Neural progenitor cell (in vitro differentiated cells): ENCODE results near the gene NAMPT. TPM values are rescaled to one million over a fixed set of nuclear protein-coding genes. Genes with fewer than 3 reads are reported as not detected.

Experiments
- DNase-seq: peaks from one replicate; pipeline ENCODE4 v3.0.0-alpha.2; 2016; ENCODE audit warnings: low spot score
- H2AFZ ChIP-seq: fragments of 200-600 bp; sonication (generic); replicated peaks from 2 replicates; pipeline ENCODE4 v1.6.1; 2016; ENCODE audit warnings: antibody characterized with exemption
- H3F3A ChIP-seq: fragments of 200-600 bp; sonication (generic); 2 replicates; pipeline ENCODE4 v1.6.1; 2016; ENCODE audit warnings: antibody characterized with exemption, low read depth
- H3K27ac ChIP-seq: fragments of 200-600 bp; sonication (generic); 2 replicates; pipeline ENCODE4 v1.5.1; 2016; ENCODE audit warnings: mild to moderate bottlenecking
- H3K27me3 ChIP-seq: fragments of 200-600 bp; sonication (generic); 2 replicates; pipeline ENCODE4 v1.6.1; 2016; ENCODE audit warnings: mild to moderate bottlenecking, moderate library complexity
- H3K36me3 ChIP-seq: fragments of 200-600 bp; sonication (generic); 2 replicates; pipeline ENCODE4 v1.5.1; 2016
- H3K4me1 ChIP-seq: fragments of 200-600 bp; sonication (generic); 2 replicates; pipeline ENCODE4 v1.6.1; 2016; ENCODE audit warnings: mixed run types
- H3K4me2 ChIP-seq: fragments of 200-600 bp; sonication (generic); 2 replicates; pipeline ENCODE4 v1.6.1; 2016
- H3K4me3 ChIP-seq: fragments of 200-600 bp; sonication (generic); 2 replicates; pipeline ENCODE4 v1.5.1; 2016
- H3K79me2 ChIP-seq: fragments of 200-600 bp; sonication (generic); 2 replicates; pipeline ENCODE4 v1.6.1; 2016; ENCODE audit warnings: low read depth
- H3K9ac ChIP-seq: fragments of 200-600 bp; sonication (generic); 2 replicates; pipeline ENCODE4 v1.6.1; 2016
- H3K9me3 ChIP-seq: fragments of 200-600 bp; sonication (generic); 2 replicates; pipeline ENCODE4 v1.5.1; 2016; ENCODE audit warnings: low read depth
- H4K20me1 ChIP-seq: fragments of 200-600 bp; sonication (generic); 2 replicates; pipeline ENCODE4 v1.6.1; 2016; ENCODE audit warnings: low read depth
- H3K27ac Mint-ChIP-seq: 3 replicates; pipeline ENCODE4 v1.8.0; 2021; ENCODE audit warnings: mixed read lengths
- H3K27me3 Mint-ChIP-seq: 2 replicates; pipeline ENCODE4 v1.8.0; 2022; ENCODE audit warnings: low read depth, mild to moderate bottlenecking, inconsistent platforms, moderate library complexity, mixed read lengths; ENCODE audit not compliant: insufficient read depth
- H3K36me3 Mint-ChIP-seq: 3 replicates; pipeline ENCODE4 v1.8.0; 2021; ENCODE audit warnings: mixed read lengths
- H3K4me1 Mint-ChIP-seq: 3 replicates; pipeline ENCODE4 v1.8.0; 2021; ENCODE audit warnings: mixed read lengths
- H3K4me3 Mint-ChIP-seq: 3 replicates; pipeline ENCODE4 v1.8.0; 2021; ENCODE audit warnings: mild to moderate bottlenecking, moderate library complexity, mixed read lengths
- H3K9me3 Mint-ChIP-seq: 3 replicates; pipeline ENCODE4 v1.8.0; 2020; ENCODE audit warnings: mixed read lengths
- EZH2 ChIP-seq: fragments of 200-600 bp; sonication (generic); IDR thresholded peaks from 2 replicates; pipeline ENCODE4 v1.6.1; 2017; ENCODE audit warnings: antibody characterized with exemption, mild to moderate bottlenecking, moderate library complexity
- EZH2phosphoT487 ChIP-seq: fragments of 200-600 bp; sonication (generic); IDR thresholded peaks from 2 replicates; pipeline ENCODE4 v1.6.1; 2017; ENCODE audit warnings: antibody characterized with exemption
- total RNA-seq: library from RNA; depleted of rRNA; stranded (reverse); fragments of >200 nt; gene quantifications from 2 replicates; pipeline ENCODE4 v1.2.3, GENCODE V29; 2015; ENCODE audit warnings: low replicate concordance
- TF ChIP-seq, protein P1 (sequence below): fragments of 200-600 bp; sonication (generic); IDR thresholded peaks from 2 replicates; pipeline ENCODE4 v1.5.1; 2017; ENCODE audit warnings: antibody characterized with exemption, mild to moderate bottlenecking

Gene NAMPT
- total RNA-seq, 1 donor from 2014 or later = 143 TPM

DNA sequence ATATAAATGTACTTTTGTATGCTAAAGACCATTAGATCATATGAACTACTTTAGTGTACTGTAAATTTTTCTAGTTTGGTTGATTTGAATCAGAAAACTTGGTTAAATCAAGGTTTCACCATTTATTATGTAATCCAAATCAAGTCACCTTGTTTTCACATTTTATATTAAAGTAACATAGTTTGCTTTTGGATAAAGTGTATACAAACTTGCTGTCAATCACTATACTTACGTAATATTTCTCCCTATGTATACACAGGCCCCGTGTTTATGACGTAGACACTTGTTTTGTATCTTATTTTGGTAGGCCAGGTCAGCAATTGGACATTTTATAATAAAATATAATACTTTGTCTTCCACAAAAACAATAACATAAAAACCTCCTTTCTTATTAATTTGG, 32.2 kb downstream of the NAMPT start:
- Histone ChIP-seq H3K4me3 (no peak overlapping the region), H3K4me2 (no peak overlapping the region), H3K9ac (no peak overlapping the region), H3K79me2 (peaks cover 7% of the 10 kb centered on the region), H3K9me3 (no peaks in the 10 kb centered on the region), H3K36me3 (peaks cover 31% of the 10 kb centered on the region), H4K20me1 (peaks cover 3% of the 10 kb centered on the region), H3F3A (no peaks in the 10 kb centered on the region), H3K27me3 (no peaks in the 10 kb centered on the region), H3K27ac (no peak overlapping the region), H3K4me1 (no peaks in the 10 kb centered on the region), H2AFZ (no peak overlapping the region)
- Mint-ChIP-seq H3K4me3 (no peak overlapping the region), H3K27me3 (no peaks in the 10 kb centered on the region), H3K27ac (no peak overlapping the region), H3K4me1 (no peaks in the 10 kb centered on the region), H3K9me3 (no peaks in the 10 kb centered on the region), H3K36me3 (peaks cover 28% of the 10 kb centered on the region)
- TF ChIP-seq EZH2phosphoT487 (no peak), EZH2 (no peak)
- TF ChIP-seq, protein P1, sequence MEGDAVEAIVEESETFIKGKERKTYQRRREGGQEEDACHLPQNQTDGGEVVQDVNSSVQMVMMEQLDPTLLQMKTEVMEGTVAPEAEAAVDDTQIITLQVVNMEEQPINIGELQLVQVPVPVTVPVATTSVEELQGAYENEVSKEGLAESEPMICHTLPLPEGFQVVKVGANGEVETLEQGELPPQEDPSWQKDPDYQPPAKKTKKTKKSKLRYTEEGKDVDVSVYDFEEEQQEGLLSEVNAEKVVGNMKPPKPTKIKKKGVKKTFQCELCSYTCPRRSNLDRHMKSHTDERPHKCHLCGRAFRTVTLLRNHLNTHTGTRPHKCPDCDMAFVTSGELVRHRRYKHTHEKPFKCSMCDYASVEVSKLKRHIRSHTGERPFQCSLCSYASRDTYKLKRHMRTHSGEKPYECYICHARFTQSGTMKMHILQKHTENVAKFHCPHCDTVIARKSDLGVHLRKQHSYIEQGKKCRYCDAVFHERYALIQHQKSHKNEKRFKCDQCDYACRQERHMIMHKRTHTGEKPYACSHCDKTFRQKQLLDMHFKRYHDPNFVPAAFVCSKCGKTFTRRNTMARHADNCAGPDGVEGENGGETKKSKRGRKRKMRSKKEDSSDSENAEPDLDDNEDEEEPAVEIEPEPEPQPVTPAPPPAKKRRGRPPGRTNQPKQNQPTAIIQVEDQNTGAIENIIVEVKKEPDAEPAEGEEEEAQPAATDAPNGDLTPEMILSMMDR = no peak
- DNase-seq = no peak

DNA sequence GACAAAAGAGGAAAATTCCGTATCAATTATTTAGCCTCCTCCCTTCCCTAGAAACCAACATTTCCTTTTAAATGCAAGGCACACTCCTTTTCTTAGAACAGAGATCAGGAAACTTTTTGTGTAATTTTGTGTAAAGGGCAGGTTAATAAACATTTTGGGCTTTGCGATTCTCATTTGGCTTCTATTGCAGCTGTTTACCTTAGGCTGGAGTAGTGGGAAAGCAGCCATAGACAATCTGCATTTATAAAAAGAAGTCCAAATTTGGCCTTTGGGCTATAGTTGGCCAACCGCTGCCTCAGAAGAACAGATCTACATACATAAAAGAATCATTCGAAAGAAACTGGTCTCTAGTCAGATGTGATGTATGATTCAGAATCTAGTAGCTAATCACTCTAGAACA, 35.3 kb downstream of the NAMPT start:
- Mint-ChIP-seq H3K27ac (no peak overlapping the region), H3K27me3 (no peaks in the 10 kb centered on the region), H3K36me3 (peaks cover 31% of the 10 kb centered on the region), H3K4me1 (no peaks in the 10 kb centered on the region), H3K9me3 (peaks cover 8% of the 10 kb centered on the region), H3K4me3 (no peak overlapping the region)
- no peaks in the 10 kb centered on the region for H3F3A ChIP-seq
- no peaks in the 10 kb centered on the region for H3K9me3 ChIP-seq
- H3K27me3 ChIP-seq = no peaks in the 10 kb centered on the region
- H3K79me2 ChIP-seq = no peaks in the 10 kb centered on the region
- H3K9ac ChIP-seq = no peak overlapping the region
- no peaks in the 10 kb centered on the region for H3K4me1 ChIP-seq
- TF ChIP-seq EZH2 (no peak), EZH2phosphoT487 (no peak)
- TF ChIP-seq, protein P1 = no peak
- no peak overlapping the region for H3K4me2 ChIP-seq
- H3K27ac ChIP-seq = no peak overlapping the region
- H3K36me3 ChIP-seq = peaks cover 28% of the 10 kb centered on the region
- no peak for DNase-seq
- H3K4me3 ChIP-seq = no peak overlapping the region
- no peak overlapping the region for H2AFZ ChIP-seq
- no peaks in the 10 kb centered on the region for H4K20me1 ChIP-seq

DNA sequence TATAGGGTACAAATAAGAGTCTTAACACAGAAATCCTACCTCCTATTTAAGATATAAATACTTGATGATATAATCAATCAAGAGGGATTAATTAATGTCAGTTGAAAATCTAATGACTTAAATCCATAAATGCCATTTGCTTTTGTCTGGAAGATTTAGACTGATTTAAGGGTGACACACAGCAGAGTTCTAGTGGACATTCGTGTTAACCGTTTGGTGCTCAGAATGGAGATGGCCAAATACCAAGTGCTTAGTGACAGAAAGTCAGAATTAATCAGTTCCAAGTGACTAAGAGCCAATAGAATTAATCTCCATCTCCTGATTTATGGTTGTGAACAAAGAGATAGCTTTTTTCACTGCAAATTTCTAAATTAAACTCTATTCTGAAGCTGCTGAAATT, 36.2 kb downstream of the NAMPT start:
- no peak overlapping the region for H3K9ac ChIP-seq
- no peak overlapping the region for H3K4me2 ChIP-seq
- no peak overlapping the region for H3K27ac ChIP-seq
- Mint-ChIP-seq H3K9me3 (peaks cover 11% of the 10 kb centered on the region), H3K36me3 (peaks cover 27% of the 10 kb centered on the region), H3K4me3 (no peak overlapping the region), H3K27ac (no peak overlapping the region), H3K4me1 (no peaks in the 10 kb centered on the region), H3K27me3 (no peaks in the 10 kb centered on the region)
- no peaks in the 10 kb centered on the region for H3K79me2 ChIP-seq
- H3K4me1 ChIP-seq = no peaks in the 10 kb centered on the region
- H2AFZ ChIP-seq = no peak overlapping the region
- H3F3A ChIP-seq = no peaks in the 10 kb centered on the region
- H3K27me3 ChIP-seq = no peaks in the 10 kb centered on the region
- peaks cover 28% of the 10 kb centered on the region for H3K36me3 ChIP-seq
- no peaks in the 10 kb centered on the region for H4K20me1 ChIP-seq
- TF ChIP-seq, protein P1 = no peak
- TF ChIP-seq EZH2 (no peak), EZH2phosphoT487 (no peak)
- H3K9me3 ChIP-seq = no peaks in the 10 kb centered on the region
- H3K4me3 ChIP-seq = no peak overlapping the region
- DNase-seq = no peak
